Panc1 (cell line): Measurements from ENCODE around the gene ABCC1. TPM values are rescaled to one million over a fixed set of nuclear protein-coding genes. Genes with fewer than 3 reads are reported as not detected.

Experiments
- ATAC-seq: fragments of 200-7000 bp; cut with Tn5 transposase; 2 replicates; pipeline ENCODE4 v1.9.1; 2020; ENCODE audit warnings: mild to moderate bottlenecking, moderate library complexity
- BruUV-seq: library from RNA; stranded (reverse); fragments of 400-500 nt; replicated peaks from 2 replicates; lab custom pipeline; 2021; lab: Mats Ljungman, UMichigan
- CTCF ChIA-PET: fragments of 300-600 bp; sonication (Branson Sonifier 250); formaldehyde crosslinking; loops from one replicate; lab custom pipeline; 2022; ENCODE audit warnings: antibody characterized with exemption; lab: Charles Lee
- POLR2A ChIA-PET: fragments of 300-600 bp; sonication (Branson Sonifier 250); formaldehyde crosslinking; loops from one replicate; lab custom pipeline; 2022; ENCODE audit warnings: antibody characterized with exemption; lab: Charles Lee
- DNase-seq: peaks from one replicate; pipeline ENCODE4 v3.0.0-alpha.2; 2010; ENCODE audit warnings: low read depth, low spot score
- H3K27ac ChIP-seq: 2 replicates; pipeline ENCODE4 v1.5.1; 2011; ENCODE audit warnings: mild to moderate bottlenecking, low read length, inconsistent platforms
- H3K27me3 ChIP-seq: fragments of 200-500 bp; sonication (Bioruptor generic); 2 replicates; pipeline ENCODE4 v1.6.0; 2014; ENCODE audit warnings: low read length, inconsistent platforms; ENCODE audit not compliant: control insufficient read depth, insufficient read depth
- H3K36me3 ChIP-seq: fragments of 200-500 bp; sonication (Bioruptor generic); 2 replicates; pipeline ENCODE4 v1.5.1; 2014; ENCODE audit warnings: inconsistent platforms, mild to moderate bottlenecking, low read length, moderate library complexity; ENCODE audit not compliant: control insufficient read depth, insufficient read depth
- H3K4me1 ChIP-seq: 2 replicates; pipeline ENCODE4 v1.5.1; 2011; ENCODE audit warnings: inconsistent platforms, mild to moderate bottlenecking, low read length, moderate library complexity; ENCODE audit not compliant: control insufficient read depth, insufficient read depth
- H3K4me3 ChIP-seq, 2 experiments: 2 replicates each; pipeline ENCODE4 v1.5.1; 2011 to 2012; ENCODE audit warnings: low read depth in 2 of 2, low read length in 2 of 2, mild to moderate bottlenecking in 2 of 2, inconsistent platforms in 1 of 2, moderate library complexity in 1 of 2
- H3K9me3 ChIP-seq: fragments of 200-500 bp; sonication (Bioruptor generic); 2 replicates; pipeline ENCODE4 v1.5.1; 2014; ENCODE audit warnings: low read depth, mild to moderate bottlenecking, inconsistent platforms, low read length, moderate library complexity; ENCODE audit not compliant: control insufficient read depth, insufficient read depth
- POLR2AphosphoS5 ChIP-seq: IDR thresholded peaks from 2 replicates; pipeline ENCODE4 v1.6.1; 2012; ENCODE audit warnings: mild to moderate bottlenecking, low read depth, low read length, moderate library complexity
- SIN3A ChIP-seq: IDR thresholded peaks from 2 replicates; pipeline ENCODE4 v1.6.1; 2012; ENCODE audit warnings: low read depth, mild to moderate bottlenecking, low read length, moderate library complexity, borderline replicate concordance; ENCODE audit not compliant: insufficient read depth
- TCF7L2 ChIP-seq: IDR thresholded peaks from 2 replicates; pipeline ENCODE4 v1.6.1; 2011; ENCODE audit warnings: mild to moderate bottlenecking, low read depth, low read length, inconsistent platforms
- in situ Hi-C: cut with HindIII; loops from 2 replicates; pipeline ENCODE4 v1.10.0; 2016; ENCODE audit warnings: low sequenced_read_pairs, low pct_unique_long_range_greater_than_20kb
- intact Hi-C: fragments of 100-400 bp; cut with micrococcal nuclease; formaldehyde crosslinking; loops from one replicate; pipeline ENCODE4 v1.10.0; 2022; ENCODE audit not compliant: unreplicated experiment
- total RNA-seq: library from RNA; stranded (reverse); gene quantifications from one replicate; pipeline ENCODE4 v1.2.1, GENCODE V29; 2021; ENCODE audit not compliant: unreplicated experiment
- TF ChIP-seq, protein P1 (sequence below), 2 experiments: IDR thresholded peaks; 2 replicates each; pipeline ENCODE4 v1.6.1; 2011 to 2012; ENCODE audit warnings: low read depth in 2 of 2, control low read depth in 1 of 2, low read length in 1 of 2, mild to moderate bottlenecking in 1 of 2, moderate library complexity in 1 of 2; ENCODE audit not compliant: insufficient read depth in 1 of 2
- TF ChIP-seq, protein P2 (sequence below): fragments of 450-650 bp; IDR thresholded peaks from 2 replicates; pipeline ENCODE4 v1.5.1; 2017; ENCODE audit warnings: mild to moderate bottlenecking

Gene ABCC1
- total RNA-seq, 1 experiment from 2014 or later = 296 TPM

DNA sequence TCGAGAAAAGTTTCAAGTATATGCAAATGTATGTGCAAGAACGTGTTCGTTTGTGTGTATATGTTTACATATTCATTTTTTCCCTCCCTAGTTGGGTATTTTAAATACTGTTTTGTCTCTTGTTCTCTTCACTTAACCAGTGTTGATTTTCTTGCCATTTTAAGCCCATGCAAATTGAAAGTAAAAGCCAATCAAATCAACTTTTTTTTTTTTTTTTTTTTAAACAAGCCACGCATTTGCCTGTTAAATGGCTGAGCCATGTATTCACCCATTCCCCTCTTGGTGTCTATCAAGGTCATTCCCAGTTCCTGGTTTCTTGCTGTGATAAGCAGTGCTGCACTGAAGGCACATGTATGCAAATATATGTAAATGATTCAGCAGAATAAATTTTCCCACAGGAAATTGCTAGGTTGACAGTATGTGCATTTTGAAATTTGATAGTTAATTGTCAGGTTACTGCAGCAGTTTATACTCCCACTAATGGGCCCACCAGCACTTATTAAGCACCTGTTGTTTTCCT lies 12.2 kb downstream of the ABCC1 start:
- H3K27me3 ChIP-seq = no peaks in the 10 kb centered on the region
- peak overlapping the region; percentile 68 for H3K27ac ChIP-seq
- in situ Hi-C loops (no loop called here), intact Hi-C loops (no loop called here)
- H3K4me1 ChIP-seq = peaks cover 88% of the 10 kb centered on the region
- H3K9me3 ChIP-seq = no peaks in the 10 kb centered on the region
- no peak overlapping the region for H3K4me3 ChIP-seq
- H3K36me3 ChIP-seq = no peaks in the 10 kb centered on the region
- TF ChIP-seq POLR2AphosphoS5 (no peak), SIN3A (no peak), TCF7L2 (no peak)
- TF ChIP-seq, protein P1, sequence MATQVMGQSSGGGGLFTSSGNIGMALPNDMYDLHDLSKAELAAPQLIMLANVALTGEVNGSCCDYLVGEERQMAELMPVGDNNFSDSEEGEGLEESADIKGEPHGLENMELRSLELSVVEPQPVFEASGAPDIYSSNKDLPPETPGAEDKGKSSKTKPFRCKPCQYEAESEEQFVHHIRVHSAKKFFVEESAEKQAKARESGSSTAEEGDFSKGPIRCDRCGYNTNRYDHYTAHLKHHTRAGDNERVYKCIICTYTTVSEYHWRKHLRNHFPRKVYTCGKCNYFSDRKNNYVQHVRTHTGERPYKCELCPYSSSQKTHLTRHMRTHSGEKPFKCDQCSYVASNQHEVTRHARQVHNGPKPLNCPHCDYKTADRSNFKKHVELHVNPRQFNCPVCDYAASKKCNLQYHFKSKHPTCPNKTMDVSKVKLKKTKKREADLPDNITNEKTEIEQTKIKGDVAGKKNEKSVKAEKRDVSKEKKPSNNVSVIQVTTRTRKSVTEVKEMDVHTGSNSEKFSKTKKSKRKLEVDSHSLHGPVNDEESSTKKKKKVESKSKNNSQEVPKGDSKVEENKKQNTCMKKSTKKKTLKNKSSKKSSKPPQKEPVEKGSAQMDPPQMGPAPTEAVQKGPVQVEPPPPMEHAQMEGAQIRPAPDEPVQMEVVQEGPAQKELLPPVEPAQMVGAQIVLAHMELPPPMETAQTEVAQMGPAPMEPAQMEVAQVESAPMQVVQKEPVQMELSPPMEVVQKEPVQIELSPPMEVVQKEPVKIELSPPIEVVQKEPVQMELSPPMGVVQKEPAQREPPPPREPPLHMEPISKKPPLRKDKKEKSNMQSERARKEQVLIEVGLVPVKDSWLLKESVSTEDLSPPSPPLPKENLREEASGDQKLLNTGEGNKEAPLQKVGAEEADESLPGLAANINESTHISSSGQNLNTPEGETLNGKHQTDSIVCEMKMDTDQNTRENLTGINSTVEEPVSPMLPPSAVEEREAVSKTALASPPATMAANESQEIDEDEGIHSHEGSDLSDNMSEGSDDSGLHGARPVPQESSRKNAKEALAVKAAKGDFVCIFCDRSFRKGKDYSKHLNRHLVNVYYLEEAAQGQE (IDR thresholded peaks at IDR 0.05; ENCODE audit: insufficient read depth in 1 of 2, low read depth in 2 of 2, low read length in 1 of 2) = no peak
- TF ChIP-seq, protein P2, sequence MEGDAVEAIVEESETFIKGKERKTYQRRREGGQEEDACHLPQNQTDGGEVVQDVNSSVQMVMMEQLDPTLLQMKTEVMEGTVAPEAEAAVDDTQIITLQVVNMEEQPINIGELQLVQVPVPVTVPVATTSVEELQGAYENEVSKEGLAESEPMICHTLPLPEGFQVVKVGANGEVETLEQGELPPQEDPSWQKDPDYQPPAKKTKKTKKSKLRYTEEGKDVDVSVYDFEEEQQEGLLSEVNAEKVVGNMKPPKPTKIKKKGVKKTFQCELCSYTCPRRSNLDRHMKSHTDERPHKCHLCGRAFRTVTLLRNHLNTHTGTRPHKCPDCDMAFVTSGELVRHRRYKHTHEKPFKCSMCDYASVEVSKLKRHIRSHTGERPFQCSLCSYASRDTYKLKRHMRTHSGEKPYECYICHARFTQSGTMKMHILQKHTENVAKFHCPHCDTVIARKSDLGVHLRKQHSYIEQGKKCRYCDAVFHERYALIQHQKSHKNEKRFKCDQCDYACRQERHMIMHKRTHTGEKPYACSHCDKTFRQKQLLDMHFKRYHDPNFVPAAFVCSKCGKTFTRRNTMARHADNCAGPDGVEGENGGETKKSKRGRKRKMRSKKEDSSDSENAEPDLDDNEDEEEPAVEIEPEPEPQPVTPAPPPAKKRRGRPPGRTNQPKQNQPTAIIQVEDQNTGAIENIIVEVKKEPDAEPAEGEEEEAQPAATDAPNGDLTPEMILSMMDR = no peak
- ChIA-PET POLR2A (no interaction called here), CTCF (no interaction called here)
- DNase-seq (no peak), ATAC-seq (no peak)
- BruUV-seq = no TSS peak

- no TSS peak for BruUV-seq
- Histone ChIP-seq H3K9me3 (no peaks in the 10 kb centered on the region), H3K4me3 (no peak overlapping the region), H3K4me1 (peaks cover 93% of the 10 kb centered on the region), H3K27me3 (no peaks in the 10 kb centered on the region), H3K27ac (peak overlapping the region; percentile 77), H3K36me3 (no peaks in the 10 kb centered on the region)
- DNase-seq = no peak
- intact Hi-C loops = no loop called here
- TF ChIP-seq TCF7L2 = no peak
- TF ChIP-seq, protein P2 = no peak
- no peak for TF ChIP-seq SIN3A
- TF ChIP-seq POLR2AphosphoS5 = no peak
- TF ChIP-seq, protein P1 (IDR thresholded peaks at IDR 0.05; ENCODE audit: insufficient read depth in 1 of 2, low read depth in 2 of 2, low read length in 1 of 2) = no peak
- in situ Hi-C loops = no loop called here
- ChIA-PET POLR2A (interaction anchor here (0.5 kb wide), 1 partner anchor 16 kb away, joined by 4 read pairs; no protein-coding TSS in a partner anchor), CTCF (interaction anchor here (0.6 kb wide), 1 partner anchor 13 kb away, joined by 3 read pairs; no protein-coding TSS in a partner anchor)
- no peak for ATAC-seq
Measured at GRCh38 chr16:15963307-15963910, 14.0 kb downstream of the ABCC1 start.
